ENCODE results near the gene RNF151. TPM values are rescaled to one million over a fixed set of nuclear protein-coding genes. Genes with fewer than 3 reads are reported as not detected.
"Not testable (repeated sequence)": the region's sequence is repeated elsewhere in the genome, so short reads cannot be mapped to it uniquely, and the experiment has no call there.

The RNF151 gene
- total RNA-seq, 4 donors from 2014 or later = not detected

DNA sequence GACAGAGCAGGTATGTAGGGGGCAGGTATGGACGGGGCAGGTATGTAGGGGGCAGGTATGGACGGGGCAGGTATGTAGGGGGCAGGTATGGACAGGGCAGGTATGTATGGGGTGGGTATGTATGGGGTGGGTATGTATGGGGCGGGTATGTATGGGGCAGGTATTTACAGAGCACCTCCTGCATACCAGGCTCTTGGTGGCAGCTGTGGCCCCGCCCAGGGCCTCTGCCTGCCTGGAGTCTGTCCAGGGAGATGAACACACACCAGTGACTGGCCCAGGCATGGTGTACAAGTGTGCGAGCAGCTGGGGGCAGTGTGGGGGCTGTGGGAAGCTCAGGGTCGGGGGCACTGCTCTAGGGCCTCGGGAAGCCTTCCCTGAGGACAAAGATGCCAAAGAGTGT lies 16.6 kb upstream of the RNF151 start:
- no peak overlapping the region for H3K27ac ChIP-seq
- no peaks in the 10 kb centered on the region for H3K27me3 ChIP-seq
- DNase-seq = no peak
- no peaks in the 10 kb centered on the region for H3K4me1 ChIP-seq
- H3K4me3 ChIP-seq = no peak overlapping the region
- no peak for TF ChIP-seq POLR2A (IDR thresholded peaks at IDR 0.05)
- no peak for TF ChIP-seq CTCF (IDR thresholded peaks at IDR 0.05)
- no peaks in the 10 kb centered on the region for H3K36me3 ChIP-seq
- H3K9me3 ChIP-seq = no peaks in the 10 kb centered on the region

DNA sequence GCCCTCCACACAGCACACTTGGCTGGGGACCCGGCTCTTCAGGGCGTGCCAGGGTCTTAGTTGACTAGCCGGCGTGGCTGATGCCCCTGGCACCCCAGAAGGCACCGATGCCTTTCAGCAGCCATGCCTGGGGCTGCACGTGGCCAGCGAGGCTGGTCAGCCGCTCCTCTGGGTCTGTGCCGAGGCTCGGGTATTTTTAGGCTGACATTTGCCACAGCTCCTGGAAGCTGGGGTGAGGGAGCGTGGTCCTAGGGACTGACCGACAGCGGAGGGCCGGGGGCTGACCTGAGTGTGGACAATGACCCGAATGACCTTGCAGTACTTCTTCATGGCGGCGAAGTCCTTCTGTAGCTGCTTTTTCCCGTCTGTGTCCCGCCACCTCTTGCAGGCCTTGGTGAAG lies 16.1 kb upstream of the RNF151 start:
- TF ChIP-seq POLR2A (IDR thresholded peaks at IDR 0.05) (no peak), CTCF (IDR thresholded peaks at IDR 0.05) (no peak)
- no peaks in the 10 kb centered on the region for H3K36me3 ChIP-seq
- H3K27ac ChIP-seq = no peak overlapping the region
- H3K27me3 ChIP-seq = no peaks in the 10 kb centered on the region
- H3K4me1 ChIP-seq = no peaks in the 10 kb centered on the region
- H3K4me3 ChIP-seq = no peak overlapping the region
- no peak for DNase-seq
- H3K9me3 ChIP-seq = no peaks in the 10 kb centered on the region

DNA sequence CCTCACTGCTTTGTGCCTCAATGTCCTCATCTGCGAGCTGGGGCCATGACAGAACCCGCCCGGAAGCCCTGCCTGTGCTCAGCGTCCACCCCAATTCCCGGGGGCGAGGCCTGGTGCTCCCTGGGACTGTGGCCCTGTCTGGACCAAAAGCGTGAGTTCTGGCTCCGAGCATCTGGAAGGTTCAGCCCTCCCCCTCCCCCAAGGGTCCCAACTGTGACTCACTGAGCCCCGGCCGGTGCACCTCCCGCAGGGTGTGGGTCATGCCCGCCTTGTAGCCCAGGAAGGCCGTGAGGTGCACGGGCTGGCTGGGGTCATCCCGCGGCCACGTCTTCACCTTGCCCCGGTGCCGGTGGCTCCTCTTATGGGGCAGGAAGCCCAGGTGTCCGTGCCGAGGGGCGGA lies 12.9 kb upstream of the RNF151 start:
- no peak for DNase-seq
- Histone ChIP-seq H3K9me3 (no peaks in the 10 kb centered on the region), H3K4me1 (peaks cover 0 to under 1% (median under 1%) of the 10 kb centered on the region in 4 donors), H3K4me3 (no peak overlapping the region), H3K36me3 (no peaks in the 10 kb centered on the region), H3K27ac (no peak overlapping the region), H3K27me3 (no peaks in the 10 kb centered on the region)
- TF ChIP-seq POLR2A (IDR thresholded peaks at IDR 0.05) (no peak), CTCF (IDR thresholded peaks at IDR 0.05) (no peak)

DNA sequence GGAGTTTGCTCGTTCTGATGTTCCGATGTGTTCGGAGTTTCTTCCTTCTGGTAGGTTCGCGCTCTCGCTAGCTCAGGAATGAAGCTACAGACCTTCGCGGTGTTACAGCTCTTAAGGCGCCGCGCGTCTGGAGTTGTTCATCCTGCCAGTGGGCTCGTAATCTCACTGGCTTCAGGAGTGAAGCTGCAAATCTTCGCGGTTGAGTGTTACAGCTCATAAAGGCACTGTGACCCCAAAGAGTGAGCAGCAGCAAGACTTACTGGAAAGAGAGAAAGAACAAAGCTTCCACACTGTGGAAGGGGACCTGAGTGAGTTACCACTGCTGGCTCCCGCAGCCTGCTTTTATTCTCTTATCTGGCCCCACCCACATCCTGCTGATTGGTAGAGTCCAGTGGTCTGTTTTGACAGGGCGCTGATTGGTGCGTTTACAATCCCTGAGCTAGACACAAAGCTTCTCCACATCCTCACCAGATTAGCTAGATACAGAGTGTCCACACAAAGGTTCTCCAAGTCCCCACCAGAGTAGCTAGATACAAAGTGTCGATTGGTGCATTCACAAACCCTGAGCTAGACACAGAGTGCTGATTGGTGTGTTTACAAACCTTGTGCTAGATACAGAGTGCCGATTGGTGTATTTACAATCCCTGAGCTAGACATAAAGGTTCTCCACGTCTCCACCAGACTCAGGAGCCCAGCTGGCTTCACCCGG lies 9.1 kb upstream of the RNF151 start:
- H3K27me3 ChIP-seq, H3K4me3 ChIP-seq, DNase-seq, H3K9me3 ChIP-seq, H3K27ac ChIP-seq: not testable (repeated sequence)
- Histone ChIP-seq H3K4me1 (peaks cover 0 to 22% (median 16%) of the 10 kb centered on the region in 4 donors), H3K36me3 (peaks cover 0 to 19% (median 0%) of the 10 kb centered on the region in 3 donors)

GRCh38 chr16:1958143-1958491 lies 8.5 kb upstream of the RNF151 start:
- peaks cover 0 to 27% (median 18%) of the 10 kb centered on the region in 4 donors for H3K4me1 ChIP-seq
- DNase-seq, H3K27me3 ChIP-seq, H3K9me3 ChIP-seq, H3K27ac ChIP-seq, H3K4me3 ChIP-seq: not testable (repeated sequence)
- H3K36me3 ChIP-seq = peaks cover 0 to 24% (median 0%) of the 10 kb centered on the region in 3 donors

GRCh38 chr16:1958715-1959268 lies 7.9 kb upstream of the RNF151 start:
- H3K27me3 ChIP-seq = no peaks in the 10 kb centered on the region
- peak overlapping the region; percentile 79 to 86 (median 80) for H3K4me3 ChIP-seq
- H3K9me3 ChIP-seq = no peaks in the 10 kb centered on the region
- H3K27ac ChIP-seq = peak overlapping the region in 3 of 4 donors; percentile 20 to 89 (median 84)
- peaks cover 0 to 25% (median 0%) of the 10 kb centered on the region in 3 donors for H3K36me3 ChIP-seq
- peaks cover 0 to 27% (median 19%) of the 10 kb centered on the region in 4 donors for H3K4me1 ChIP-seq
- TF ChIP-seq CTCF (IDR thresholded peaks at IDR 0.05) (no peak), POLR2A (IDR thresholded peaks at IDR 0.05) (no peak)
- no peak for DNase-seq
